Fibroblast of pulmonary artery (primary cell): ENCODE results near the gene L3MBTL2.
A peak's percentile ranks its signal among the peaks of the same experiment; 100 is the strongest.

ENCODE experiments used
- DNase-seq: peaks from one replicate; pipeline ENCODE4 v3.0.0-alpha.2; 2010; ENCODE audit warnings: low read depth
- H3K4me3 ChIP-seq: replicated peaks from 2 replicates; pipeline ENCODE4 v1.5.1; 2011; ENCODE audit warnings: low read depth, mild to moderate bottlenecking, control low read depth, low read length, moderate library complexity
- CTCF ChIP-seq: IDR thresholded peaks from 2 replicates; pipeline ENCODE4 v1.5.1; 2011; ENCODE audit warnings: mild to moderate bottlenecking, control low read depth, low read length, inconsistent platforms; ENCODE audit errors: missing control alignments

Gene L3MBTL2

GRCh38 chr22:41206719-41207118 is 1.6 kb downstream of the L3MBTL2 start:
- H3K4me3 ChIP-seq: no peak overlapping the region
- no peak for TF ChIP-seq CTCF
- no peak for DNase-seq

GRCh38 chr22:41215409-41215808 is 10.3 kb downstream of the L3MBTL2 start:
- no peak for TF ChIP-seq CTCF
- H3K4me3 ChIP-seq: no peak overlapping the region
- no peak for DNase-seq

- no peak for DNase-seq
- no peak for TF ChIP-seq CTCF
- no peak overlapping the region for H3K4me3 ChIP-seq
Observed at GRCh38 chr22:41215926-41216325, 10.8 kb downstream of the L3MBTL2 start.

- DNase-seq: peak; percentile 44
- peak overlapping the region; percentile 9 for H3K4me3 ChIP-seq
Observed at GRCh38 chr22:41216984-41217383, 11.9 kb downstream of the L3MBTL2 start.

GRCh38 chr22:41217553-41218157 is 12.5 kb downstream of the L3MBTL2 start:
- peak overlapping the region; percentile 9 for H3K4me3 ChIP-seq
- peak; percentile 96 for DNase-seq
- no peak for TF ChIP-seq CTCF

More at GRCh38 chr22:41216984-41217383, 11.9 kb downstream of the L3MBTL2 start:
- TF ChIP-seq CTCF: no peak

GRCh38 chr22:41222846-41223507 is 17.9 kb downstream of the L3MBTL2 start:
- TF ChIP-seq CTCF: no peak
- H3K4me3 ChIP-seq: no peak overlapping the region
- no peak for DNase-seq

GRCh38 chr22:41223535-41223934 is 18.4 kb downstream of the L3MBTL2 start:
- no peak overlapping the region for H3K4me3 ChIP-seq
- no peak for TF ChIP-seq CTCF
- no peak for DNase-seq
